OCI-LY3 (cell line): Measurements from ENCODE around the gene PLEKHA3.

Experiments used
- EZH2phosphoT487 ChIP-seq: fragments of 200-600 bp; shearing (Covaris generic); IDR thresholded peaks from 2 replicates; pipeline ENCODE4 v1.6.1; 2018; ENCODE audit warnings: antibody characterized with exemption, mixed run types, low read depth
- TF ChIP-seq, protein P1 (sequence below): fragments of 200-600, 300-600 bp; sonication (generic); IDR thresholded peaks from 2 replicates; pipeline ENCODE4 v1.5.1; 2014; ENCODE audit warnings: antibody characterized with exemption, low read length, low read depth

DNA sequence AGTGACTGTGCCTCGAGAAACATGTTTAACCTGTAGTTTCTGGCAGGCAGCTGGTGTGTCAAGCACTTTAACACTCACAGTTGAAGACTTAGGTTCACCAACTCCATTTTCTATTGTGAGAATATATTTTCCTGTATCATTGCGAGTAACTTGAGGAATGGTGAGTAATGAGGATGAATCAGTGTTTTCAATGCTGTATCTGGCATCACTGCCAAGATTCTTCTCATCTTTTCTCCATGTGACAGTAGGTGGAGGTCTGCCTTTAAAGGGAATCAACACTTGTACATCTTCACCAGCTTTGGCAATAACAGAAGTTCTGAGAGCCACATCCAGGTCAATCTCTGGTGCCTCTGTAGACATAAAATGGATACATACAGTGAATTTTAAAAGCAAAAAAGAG, 72.8 kb downstream of the PLEKHA3 start:
- TF ChIP-seq, protein P1, sequence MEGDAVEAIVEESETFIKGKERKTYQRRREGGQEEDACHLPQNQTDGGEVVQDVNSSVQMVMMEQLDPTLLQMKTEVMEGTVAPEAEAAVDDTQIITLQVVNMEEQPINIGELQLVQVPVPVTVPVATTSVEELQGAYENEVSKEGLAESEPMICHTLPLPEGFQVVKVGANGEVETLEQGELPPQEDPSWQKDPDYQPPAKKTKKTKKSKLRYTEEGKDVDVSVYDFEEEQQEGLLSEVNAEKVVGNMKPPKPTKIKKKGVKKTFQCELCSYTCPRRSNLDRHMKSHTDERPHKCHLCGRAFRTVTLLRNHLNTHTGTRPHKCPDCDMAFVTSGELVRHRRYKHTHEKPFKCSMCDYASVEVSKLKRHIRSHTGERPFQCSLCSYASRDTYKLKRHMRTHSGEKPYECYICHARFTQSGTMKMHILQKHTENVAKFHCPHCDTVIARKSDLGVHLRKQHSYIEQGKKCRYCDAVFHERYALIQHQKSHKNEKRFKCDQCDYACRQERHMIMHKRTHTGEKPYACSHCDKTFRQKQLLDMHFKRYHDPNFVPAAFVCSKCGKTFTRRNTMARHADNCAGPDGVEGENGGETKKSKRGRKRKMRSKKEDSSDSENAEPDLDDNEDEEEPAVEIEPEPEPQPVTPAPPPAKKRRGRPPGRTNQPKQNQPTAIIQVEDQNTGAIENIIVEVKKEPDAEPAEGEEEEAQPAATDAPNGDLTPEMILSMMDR, result no peak
- TF ChIP-seq EZH2phosphoT487, result no peak
